Ureter (tissue), 1 donor: Measurements from ENCODE around the gene ERO1A. TPM values are rescaled to one million over a fixed set of nuclear protein-coding genes. Genes with fewer than 3 reads are reported as not detected.

Experiments used
- DNase-seq: peaks from one replicate; pipeline ENCODE4 v3.0.0-alpha.2; 2020; ENCODE audit warnings: low spot score
- total RNA-seq: library from RNA; stranded (reverse); gene quantifications from one replicate; pipeline ENCODE4 v1.2.4, GENCODE V29; 2023
- donor health status: DM: yes; HTN: yes; CAD: no.

ERO1A gene
- total RNA-seq, 1 donor from 2014 or later: 67.3 TPM

DNA sequence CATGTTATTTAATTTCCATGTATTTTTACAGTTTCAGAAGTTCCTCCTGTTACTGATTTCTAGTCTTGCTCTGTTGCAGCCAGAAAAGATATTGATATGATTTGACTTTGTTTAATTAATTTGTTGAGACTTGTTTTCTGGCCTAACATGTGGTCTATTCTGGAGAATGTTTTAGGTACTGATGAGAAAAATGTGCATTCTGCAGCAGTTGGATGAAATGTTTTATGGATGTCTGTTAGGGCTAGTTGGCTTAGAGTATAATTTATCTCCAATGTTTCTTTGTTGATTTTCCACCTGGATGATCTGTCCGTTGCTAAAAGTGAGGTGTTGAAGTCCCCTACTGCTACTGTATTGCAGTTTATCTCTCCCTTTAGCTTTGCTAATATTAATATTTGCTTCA is 88.3 kb downstream of the ERO1A start:
- DNase-seq: no peak

DNA sequence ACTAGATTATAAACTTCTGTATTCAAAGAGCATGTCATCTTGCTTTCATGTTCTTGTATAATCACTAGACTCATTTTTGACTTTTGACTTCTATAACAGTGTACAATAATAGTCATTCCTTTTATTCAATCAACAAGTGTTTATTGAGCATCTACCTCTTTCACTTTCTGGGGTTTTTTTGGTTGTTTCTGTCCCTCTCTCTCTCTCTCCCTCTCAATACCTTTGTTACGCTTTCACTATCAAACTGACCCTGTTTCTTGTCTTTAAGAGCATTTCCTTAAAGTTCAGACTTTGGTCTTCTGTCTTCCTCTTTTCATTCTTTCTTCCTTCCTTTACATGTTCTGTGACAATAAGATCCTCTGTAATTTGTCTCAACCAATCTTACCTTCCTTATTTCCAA is 93.2 kb downstream of the ERO1A start:
- no peak for DNase-seq

DNA sequence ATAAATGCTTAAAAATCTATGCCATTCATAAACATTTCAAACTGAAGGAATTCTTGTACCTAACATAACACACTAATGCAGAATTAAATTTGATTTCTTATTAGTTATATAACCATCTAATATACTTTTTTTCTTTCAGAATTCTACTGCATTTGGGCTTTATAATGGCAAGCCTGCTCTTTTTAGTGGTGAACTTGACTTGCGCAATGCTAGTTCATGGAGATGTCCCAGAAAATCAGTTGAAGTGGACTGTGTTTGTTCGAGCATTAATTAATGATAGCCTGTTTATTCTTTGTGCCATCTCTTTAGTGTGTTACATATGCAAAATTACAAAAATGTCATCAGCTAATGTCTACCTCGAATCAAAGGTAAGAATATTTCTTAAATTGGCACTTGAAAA is 95.4 kb downstream of the ERO1A start:
- no peak for DNase-seq

DNA sequence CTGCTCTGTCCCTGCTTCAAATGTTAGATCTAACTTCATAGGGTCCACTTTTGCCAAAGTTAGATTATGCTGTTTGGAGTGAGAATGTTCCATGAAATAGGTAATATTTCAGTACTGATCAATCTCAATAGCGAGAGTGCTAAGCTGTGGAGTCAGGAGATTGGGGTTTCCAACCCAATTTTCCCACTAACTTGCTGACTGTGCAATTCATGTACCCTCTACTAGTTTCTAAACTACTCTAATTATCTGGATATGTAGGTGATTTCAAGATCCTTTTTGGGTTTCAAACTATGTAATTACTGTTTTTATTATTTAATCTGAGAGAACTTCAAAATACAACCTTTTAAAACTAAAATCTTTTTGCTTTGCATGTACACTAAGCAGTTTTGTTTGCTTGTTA is 96.8 kb downstream of the ERO1A start:
- no peak for DNase-seq

DNA sequence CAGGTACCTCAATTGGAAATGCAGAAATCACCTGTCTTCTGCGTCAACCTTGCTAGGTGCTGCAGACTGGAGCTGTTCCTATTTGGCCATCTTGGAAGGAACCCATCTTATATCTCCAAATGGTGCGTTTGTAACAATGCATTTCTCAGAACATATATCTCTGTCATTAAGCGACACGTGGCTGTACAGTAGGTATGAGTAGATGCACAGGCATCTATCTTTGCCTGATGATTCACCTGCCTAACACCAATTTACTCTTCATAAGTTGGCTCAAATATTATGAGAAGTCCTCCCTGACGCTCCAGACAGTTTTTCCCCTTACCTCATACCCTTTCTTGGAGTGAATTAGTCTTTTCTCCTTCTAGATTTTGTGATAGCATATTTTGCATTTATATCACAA is 98.5 kb downstream of the ERO1A start:
- no peak for DNase-seq

DNA sequence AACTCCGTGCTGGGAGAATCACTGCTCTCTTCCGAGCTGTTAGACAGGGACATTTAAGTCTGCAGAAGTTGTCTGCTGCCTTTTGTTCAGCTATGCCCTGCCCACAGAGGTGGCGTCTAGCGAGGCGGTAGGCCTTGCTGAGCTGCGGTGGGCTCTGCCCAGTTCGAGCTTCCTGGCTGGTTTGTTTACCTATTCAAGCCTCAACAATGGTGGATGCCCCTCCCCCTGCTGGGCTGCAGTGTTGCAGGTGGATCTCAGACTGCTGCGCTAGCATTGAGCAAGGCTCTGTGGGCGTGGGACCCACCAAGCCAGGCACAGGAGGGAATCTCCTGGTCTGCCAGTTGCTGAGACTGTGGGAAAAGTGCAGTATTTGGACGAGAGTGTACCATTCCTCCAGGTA is 99.0 kb downstream of the ERO1A start:
- DNase-seq: no peak

DNA sequence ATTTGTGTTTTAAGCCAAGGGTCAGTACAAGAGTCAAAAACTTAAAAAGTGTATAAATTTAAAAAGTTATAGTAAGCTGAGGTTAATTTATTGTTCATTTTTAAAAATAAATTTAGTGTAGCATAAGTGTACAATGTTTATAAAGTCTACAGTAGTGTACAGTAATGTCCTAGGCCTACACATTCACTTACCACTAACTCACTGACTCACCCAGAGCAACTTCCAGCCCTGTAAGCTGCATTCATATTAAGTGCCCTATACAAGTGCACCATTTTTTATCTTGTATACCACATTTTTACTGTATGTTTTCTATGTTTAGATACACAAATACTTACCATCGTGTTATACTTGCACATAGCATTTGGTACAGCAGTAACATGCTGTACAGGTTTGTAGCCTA is 105.0 kb downstream of the ERO1A start:
- DNase-seq: no peak

Other genes starting within 250 kb of the ERO1A start
- gene TXNDC16, start 143.1 kb downstream of the ERO1A start, total RNA-seq: 4.0 TPM
- 2.2 TPM for gene GPR137C, start 142.7 kb downstream of the ERO1A start, total RNA-seq
- gene PSMC6, start 11.6 kb upstream of the ERO1A start, total RNA-seq: 82.5 TPM
- gene STYX, start 34.6 kb upstream of the ERO1A start, total RNA-seq: 12.8 TPM
- 20.0 TPM for gene GNPNAT1, start 96.0 kb upstream of the ERO1A start, total RNA-seq